ENCODE measurements around the gene RAG1.

Gene RAG1

DNA sequence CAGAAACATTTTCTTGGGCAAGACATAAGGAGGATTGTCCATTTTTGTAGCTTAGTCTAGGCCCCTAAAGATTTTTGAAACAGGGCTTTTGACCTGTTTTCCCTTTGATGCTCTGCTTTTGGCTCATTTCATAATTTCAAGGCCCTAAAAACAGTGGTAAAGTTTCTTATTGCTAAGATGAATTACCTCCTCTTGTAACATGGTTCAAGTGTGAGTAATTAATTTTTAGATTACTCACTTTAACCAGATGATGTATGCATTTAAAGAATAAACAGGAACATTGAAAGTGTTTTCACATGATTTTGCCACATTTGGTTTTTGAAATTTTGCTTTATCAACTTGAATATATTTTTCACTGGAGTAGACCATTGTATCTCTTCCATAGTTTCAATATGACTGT lies 29.1 kb downstream of the RAG1 start:
- Histone ChIP-seq H3K4me1 (ENCODE audit: control insufficient read depth, insufficient read depth, low read depth, low read length) (no peaks in the 10 kb centered on the region), H2BK12ac (ENCODE audit: low read length in 2 of 2) (no peak overlapping the region), H3K23ac (ENCODE audit: low read length in 2 of 2) (no peak overlapping the region), H2AK5ac (ENCODE audit: low read length, severe bottlenecking) (no peak overlapping the region), H3K4me3 (ENCODE audit: insufficient read depth in 1 of 2, low read depth in 1 of 2, low read length in 2 of 2) (no peak overlapping the region), H2BK120ac (ENCODE audit: low read depth, low read length) (no peak overlapping the region), H3K36me3 (ENCODE audit: control insufficient read depth in 1 of 2, insufficient read depth in 2 of 2, low read depth in 1 of 2, low read length in 2 of 2) (no peaks in the 10 kb centered on the region), H3K79me1 (replicated peaks; ENCODE audit: low read length, poor library complexity, severe bottlenecking) (peaks cover 8% of the 10 kb centered on the region), H4K8ac (ENCODE audit: low read length) (no peak overlapping the region), H3K27ac (ENCODE audit: low read length, poor library complexity, severe bottlenecking) (no peak overlapping the region), H3K14ac (ENCODE audit: low read length in 2 of 2) (no peak overlapping the region), H3K4me2 (ENCODE audit: low read length, poor library complexity, severe bottlenecking) (no peak overlapping the region), H2AFZ (ENCODE audit: low read depth, low read length) (no peak overlapping the region), H3K18ac (ENCODE audit: low read depth in 1 of 2, low read length in 2 of 2) (no peak overlapping the region), H2BK15ac (ENCODE audit: low read depth, poor library complexity, severe bottlenecking) (no peak overlapping the region), H3K9ac (ENCODE audit: low read length) (no peak overlapping the region), H2BK5ac (ENCODE audit: low read depth, low read length, poor library complexity, severe bottlenecking) (no peak overlapping the region), H4K91ac (ENCODE audit: low read length) (no peak overlapping the region), H3K27me3 (ENCODE audit: control insufficient read depth in 1 of 2, insufficient read depth in 1 of 2, low read length in 2 of 2) (peaks cover 0 to 5% of the 10 kb centered on the region in 2 experiments), H3K4ac (ENCODE audit: low read depth in 1 of 2, low read length in 2 of 2) (no peak overlapping the region), H3K9me3 (ENCODE audit: control insufficient read depth, low read length) (no peaks in the 10 kb centered on the region)
- no peak for DNase-seq

DNA sequence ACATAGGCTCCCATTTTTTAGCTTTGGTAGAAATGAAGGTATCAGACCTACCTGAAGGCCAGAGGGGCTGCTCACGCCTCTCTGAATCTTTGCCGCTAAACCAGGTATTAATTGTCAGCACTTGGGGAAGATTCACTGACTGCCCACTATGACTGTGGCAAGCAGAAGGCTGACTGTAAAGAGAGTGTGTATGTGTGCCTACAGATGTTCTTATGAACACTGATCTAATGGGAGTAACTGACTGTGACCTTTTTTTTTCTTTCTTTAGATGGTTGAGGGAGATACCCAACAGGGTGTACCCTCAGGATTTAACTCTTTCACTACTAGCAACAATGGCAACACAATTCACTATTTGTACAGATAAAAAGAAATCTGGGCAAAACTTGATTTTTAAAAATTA lies 30.2 kb downstream of the RAG1 start, which contains the start of gene RAG2:
Gene RAG2, minus strand, starts transcription at position 186 of the 400 bp plus-strand sequence. CDS start 4,068 bp downstream, outside the sequence.
- Histone ChIP-seq H2BK120ac (ENCODE audit: low read depth, low read length) (no peak within 1 kb of the TSS), H3K23ac (ENCODE audit: low read length in 2 of 2) (no peak within 1 kb of the TSS), H3K27ac (ENCODE audit: low read length, poor library complexity, severe bottlenecking) (no peak within 1 kb of the TSS), H3K27me3 (ENCODE audit: control insufficient read depth in 1 of 2, insufficient read depth in 1 of 2, low read length in 2 of 2) (no peaks in the 10 kb centered on the region), H3K14ac (ENCODE audit: low read length in 2 of 2) (no peak within 1 kb of the TSS), H2BK15ac (ENCODE audit: low read depth, poor library complexity, severe bottlenecking) (no peak within 1 kb of the TSS), H3K4me1 (ENCODE audit: control insufficient read depth, insufficient read depth, low read depth, low read length) (no peaks in the 10 kb centered on the region), H2AK5ac (ENCODE audit: low read length, severe bottlenecking) (no peak within 1 kb of the TSS), H4K8ac (ENCODE audit: low read length) (no peak within 1 kb of the TSS), H2BK5ac (ENCODE audit: low read depth, low read length, poor library complexity, severe bottlenecking) (no peak within 1 kb of the TSS), H3K79me1 (replicated peaks; ENCODE audit: low read length, poor library complexity, severe bottlenecking) (peaks cover 10% of the 10 kb centered on the region), H4K91ac (ENCODE audit: low read length) (no peak within 1 kb of the TSS), H3K4me3 (ENCODE audit: insufficient read depth in 1 of 2, low read depth in 1 of 2, low read length in 2 of 2) (no peak within 1 kb of the TSS), H3K36me3 (ENCODE audit: control insufficient read depth in 1 of 2, insufficient read depth in 2 of 2, low read depth in 1 of 2, low read length in 2 of 2) (no peaks in the 10 kb centered on the region), H2BK12ac (ENCODE audit: low read length in 2 of 2) (no peak within 1 kb of the TSS), H2AFZ (ENCODE audit: low read depth, low read length) (no peak within 1 kb of the TSS), H3K9me3 (ENCODE audit: control insufficient read depth, low read length) (no peaks in the 10 kb centered on the region), H3K9ac (ENCODE audit: low read length) (no peak within 1 kb of the TSS), H3K4me2 (ENCODE audit: low read length, poor library complexity, severe bottlenecking) (no peak within 1 kb of the TSS), H3K18ac (ENCODE audit: low read depth in 1 of 2, low read length in 2 of 2) (no peak within 1 kb of the TSS), H3K4ac (ENCODE audit: low read depth in 1 of 2, low read length in 2 of 2) (no peak within 1 kb of the TSS)
- DNase-seq, result no peak
- WGBS, result 86% methylated on average over 2 of the region's 2 CpGs

DNA sequence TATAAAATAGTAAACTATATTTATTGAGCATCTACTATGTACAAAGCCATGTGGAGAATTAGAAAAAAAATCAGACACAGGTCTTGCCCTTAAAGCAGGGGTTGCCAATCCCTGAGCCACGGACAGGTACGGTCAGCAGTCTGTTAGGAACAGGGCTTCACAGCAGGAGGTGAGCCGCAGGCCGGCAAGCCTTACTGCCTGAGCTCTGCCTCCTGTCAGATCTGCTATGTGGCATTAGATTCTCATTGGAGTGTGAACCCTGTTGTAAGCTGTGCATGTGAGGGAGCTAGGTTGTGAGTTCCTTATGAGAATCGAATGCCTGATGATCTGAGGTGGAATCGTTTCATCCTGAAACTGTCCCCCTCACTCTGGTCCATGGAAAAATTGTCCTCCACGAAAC lies 32.4 kb downstream of the RAG1 start:
- H3K36me3 ChIP-seq (ENCODE audit: control insufficient read depth in 1 of 2, insufficient read depth in 2 of 2, low read depth in 1 of 2, low read length in 2 of 2), result no peaks in the 10 kb centered on the region
- H2AK5ac ChIP-seq (ENCODE audit: low read length, severe bottlenecking), result no peak overlapping the region
- H3K23ac ChIP-seq (ENCODE audit: low read length in 2 of 2), result no peak overlapping the region
- no peak overlapping the region for H2BK15ac ChIP-seq (ENCODE audit: low read depth, poor library complexity, severe bottlenecking)
- no peak overlapping the region for H2BK12ac ChIP-seq (ENCODE audit: low read length in 2 of 2)
- H3K4me1 ChIP-seq (ENCODE audit: control insufficient read depth, insufficient read depth, low read depth, low read length), result no peaks in the 10 kb centered on the region
- no peak overlapping the region for H3K4me2 ChIP-seq (ENCODE audit: low read length, poor library complexity, severe bottlenecking)
- H3K14ac ChIP-seq (ENCODE audit: low read length in 2 of 2), result no peak overlapping the region
- peaks cover 6% of the 10 kb centered on the region for H3K79me1 ChIP-seq (replicated peaks; ENCODE audit: low read length, poor library complexity, severe bottlenecking)
- no peak overlapping the region for H2AFZ ChIP-seq (ENCODE audit: low read depth, low read length)
- no peak overlapping the region for H3K18ac ChIP-seq (ENCODE audit: low read depth in 1 of 2, low read length in 2 of 2)
- no peak overlapping the region for H3K9ac ChIP-seq (ENCODE audit: low read length)
- no peak overlapping the region for H4K91ac ChIP-seq (ENCODE audit: low read length)
- no peak overlapping the region for H2BK120ac ChIP-seq (ENCODE audit: low read depth, low read length)
- WGBS, result 70% methylated on average over 6 of the region's 7 CpGs
- H3K27ac ChIP-seq (ENCODE audit: low read length, poor library complexity, severe bottlenecking), result no peak overlapping the region
- H3K4me3 ChIP-seq (ENCODE audit: insufficient read depth in 1 of 2, low read depth in 1 of 2, low read length in 2 of 2), result no peak overlapping the region
- H3K9me3 ChIP-seq (ENCODE audit: control insufficient read depth, low read length), result no peaks in the 10 kb centered on the region
- DNase-seq, result no peak
- H2BK5ac ChIP-seq (ENCODE audit: low read depth, low read length, poor library complexity, severe bottlenecking), result no peak overlapping the region
- no peak overlapping the region for H4K8ac ChIP-seq (ENCODE audit: low read length)
- no peaks in the 10 kb centered on the region for H3K27me3 ChIP-seq (ENCODE audit: control insufficient read depth in 1 of 2, insufficient read depth in 1 of 2, low read length in 2 of 2)
- no peak overlapping the region for H3K4ac ChIP-seq (ENCODE audit: low read depth in 1 of 2, low read length in 2 of 2)

DNA sequence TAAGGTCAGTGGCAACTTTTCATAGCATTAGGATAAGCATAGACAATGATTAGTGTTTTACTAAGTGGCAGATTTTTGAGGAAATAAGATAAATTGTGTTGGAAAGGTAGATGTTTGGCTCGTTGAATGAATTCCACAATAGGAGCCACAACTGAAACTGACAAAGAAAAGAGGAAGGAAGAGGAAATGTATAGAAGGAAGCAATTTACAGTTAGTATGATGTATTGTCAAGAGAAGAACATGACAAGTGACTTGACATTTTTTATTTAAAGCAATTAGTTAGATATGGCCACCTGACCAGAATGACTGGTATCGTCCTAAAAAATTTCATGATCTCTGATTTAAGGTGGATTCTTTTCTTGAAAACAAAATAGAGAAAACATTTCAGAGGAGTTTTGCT lies 33.3 kb downstream of the RAG1 start:
- Histone ChIP-seq H4K91ac (ENCODE audit: low read length) (no peak overlapping the region), H3K4me1 (ENCODE audit: control insufficient read depth, insufficient read depth, low read depth, low read length) (no peaks in the 10 kb centered on the region), H2BK5ac (ENCODE audit: low read depth, low read length, poor library complexity, severe bottlenecking) (no peak overlapping the region), H2BK12ac (ENCODE audit: low read length in 2 of 2) (no peak overlapping the region), H3K14ac (ENCODE audit: low read length in 2 of 2) (no peak overlapping the region), H2AK5ac (ENCODE audit: low read length, severe bottlenecking) (no peak overlapping the region), H3K4ac (ENCODE audit: low read depth in 1 of 2, low read length in 2 of 2) (no peak overlapping the region), H3K23ac (ENCODE audit: low read length in 2 of 2) (no peak overlapping the region), H3K27ac (ENCODE audit: low read length, poor library complexity, severe bottlenecking) (no peak overlapping the region), H3K4me2 (ENCODE audit: low read length, poor library complexity, severe bottlenecking) (no peak overlapping the region), H2BK120ac (ENCODE audit: low read depth, low read length) (no peak overlapping the region), H3K79me1 (replicated peaks; ENCODE audit: low read length, poor library complexity, severe bottlenecking) (peaks cover 6% of the 10 kb centered on the region), H2BK15ac (ENCODE audit: low read depth, poor library complexity, severe bottlenecking) (no peak overlapping the region), H3K9me3 (ENCODE audit: control insufficient read depth, low read length) (no peaks in the 10 kb centered on the region), H3K4me3 (ENCODE audit: insufficient read depth in 1 of 2, low read depth in 1 of 2, low read length in 2 of 2) (no peak overlapping the region), H3K36me3 (ENCODE audit: control insufficient read depth in 1 of 2, insufficient read depth in 2 of 2, low read depth in 1 of 2, low read length in 2 of 2) (no peaks in the 10 kb centered on the region), H4K8ac (ENCODE audit: low read length) (no peak overlapping the region), H3K27me3 (ENCODE audit: control insufficient read depth in 1 of 2, insufficient read depth in 1 of 2, low read length in 2 of 2) (no peaks in the 10 kb centered on the region), H3K18ac (ENCODE audit: low read depth in 1 of 2, low read length in 2 of 2) (no peak overlapping the region), H2AFZ (ENCODE audit: low read depth, low read length) (no peak overlapping the region), H3K9ac (ENCODE audit: low read length) (no peak overlapping the region)
- no peak for DNase-seq
- WGBS, result 92% methylated on average over 2 of the region's 2 CpGs

Measured in mesenchymal stem cell (in vitro differentiated cells and primary cell).